ENCODE data around the gene PDZD11. TPM values are rescaled to one million over a fixed set of nuclear protein-coding genes. Genes with fewer than 3 reads are reported as not detected.

Gene PDZD11
- total RNA-seq, 1 experiment from 2014 or later: 29.6 TPM

DNA sequence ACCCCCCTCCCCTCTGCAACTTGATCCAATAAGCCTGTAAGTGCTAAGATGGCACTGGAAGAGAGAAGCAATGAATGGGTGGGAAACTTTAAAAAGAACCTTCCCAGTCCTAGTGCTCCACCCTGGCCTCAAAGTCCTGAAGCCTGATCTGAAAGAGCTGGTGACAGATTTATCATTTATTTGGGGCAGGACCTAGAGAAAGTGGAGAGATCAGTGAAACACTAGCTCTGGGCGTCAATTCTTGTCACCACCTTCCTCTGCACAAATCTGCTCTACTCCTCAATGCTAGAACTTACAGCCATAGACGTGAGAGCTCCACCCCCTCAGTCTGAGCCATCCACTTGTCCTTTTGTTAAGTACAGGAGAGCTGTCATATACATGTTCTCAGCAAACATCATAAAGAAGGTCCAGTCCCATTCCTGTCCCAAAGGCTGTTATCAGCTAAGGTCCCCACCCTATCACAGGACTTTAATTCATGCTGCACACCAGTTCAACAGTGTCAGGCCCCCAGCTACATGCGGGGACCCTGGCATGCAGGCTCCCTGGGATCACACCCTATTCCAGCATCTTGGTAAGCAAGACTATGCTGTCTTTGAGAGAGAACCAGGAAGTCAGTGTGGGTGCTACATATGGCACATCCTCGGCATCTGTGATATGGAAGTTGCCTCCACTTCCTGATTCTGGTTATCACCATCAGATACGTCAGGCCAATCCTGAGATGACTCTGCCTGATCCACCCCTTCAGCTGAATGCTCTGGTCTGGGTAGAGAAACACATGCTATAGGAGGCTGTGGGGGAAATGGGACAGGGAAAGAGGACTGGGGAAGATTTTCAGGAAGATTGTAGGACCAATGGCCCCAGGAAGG is 32.1 kb downstream of the PDZD11 start:
- intact Hi-C loops (cut with micrococcal nuclease): no loop called here
- no peak for DNase-seq (ENCODE audit: low read depth, low spot score)
- RAD21 ChIA-PET (ENCODE audit: low non-redundant PET in 1 of 2, low total read pairs in 2 of 2, uncharacterized antibody in 2 of 2, unreplicated experiment in 2 of 2): no interaction called here
- POLR2A ChIA-PET: no interaction called here
- Histone ChIP-seq H3K9me3 (ENCODE audit: control insufficient read depth in 1 of 2, insufficient read depth in 1 of 2, low read depth in 1 of 2, low read length in 2 of 2) (no peaks in the 10 kb centered on the region), H3K27me3 (ENCODE audit: insufficient read depth, low read length) (no peaks in the 10 kb centered on the region), H3K36me3 (ENCODE audit: control insufficient read depth in 1 of 2, insufficient read depth in 2 of 2, low read length in 2 of 2) (no peaks in the 10 kb centered on the region), H3K9ac (ENCODE audit: low read length) (no peak overlapping the region), H3K27ac (ENCODE audit: low read depth, low read length) (no peak overlapping the region), H3K4me1 (ENCODE audit: control insufficient read depth in 1 of 2, insufficient read depth in 2 of 2, low read length in 2 of 2) (peaks cover 16 to 41% of the 10 kb centered on the region in 2 experiments), H3K9me2 (ENCODE audit: insufficient read depth) (no peaks in the 10 kb centered on the region), H3K4me3 (replicated peaks in 1 of 2; ENCODE audit: low read depth in 1 of 2, low read length in 2 of 2) (no peak overlapping the region), H3K4me2 (ENCODE audit: low read length) (no peak overlapping the region), H2AFZ (ENCODE audit: low read depth, low read length, poor library complexity, severe bottlenecking) (no peak overlapping the region), H4K20me1 (ENCODE audit: insufficient read depth) (no peaks in the 10 kb centered on the region), H3K79me2 (ENCODE audit: insufficient read depth, low read length) (no peaks in the 10 kb centered on the region)
- TF ChIP-seq POLR2A (IDR thresholded peaks at IDR 0.05; ENCODE audit: borderline replicate concordance, extremely low read depth, insufficient read depth, insufficient read length) (no peak), SRF (IDR thresholded peaks at IDR 0.05; ENCODE audit: low read depth) (no peak), JUND (IDR thresholded peaks at IDR 0.05) (no peak), ELF1 (IDR thresholded peaks at IDR 0.05; ENCODE audit: borderline replicate concordance, low read depth) (no peak), CBX3 (IDR thresholded peaks at IDR 0.05; ENCODE audit: low read depth) (no peak), ZFX (IDR thresholded peaks at IDR 0.05) (no peak), YY1 (IDR thresholded peaks at IDR 0.05; ENCODE audit: extremely low read depth, insufficient replicate concordance, low read depth, low read length) (no peak), TCF7L2 (IDR thresholded peaks at IDR 0.05; ENCODE audit: borderline replicate concordance, extremely low read depth, insufficient read depth, insufficient read length) (no peak), CEBPB (IDR thresholded peaks at IDR 0.05; ENCODE audit: low read depth) (no peak)
- TF ChIP-seq, protein P1, sequence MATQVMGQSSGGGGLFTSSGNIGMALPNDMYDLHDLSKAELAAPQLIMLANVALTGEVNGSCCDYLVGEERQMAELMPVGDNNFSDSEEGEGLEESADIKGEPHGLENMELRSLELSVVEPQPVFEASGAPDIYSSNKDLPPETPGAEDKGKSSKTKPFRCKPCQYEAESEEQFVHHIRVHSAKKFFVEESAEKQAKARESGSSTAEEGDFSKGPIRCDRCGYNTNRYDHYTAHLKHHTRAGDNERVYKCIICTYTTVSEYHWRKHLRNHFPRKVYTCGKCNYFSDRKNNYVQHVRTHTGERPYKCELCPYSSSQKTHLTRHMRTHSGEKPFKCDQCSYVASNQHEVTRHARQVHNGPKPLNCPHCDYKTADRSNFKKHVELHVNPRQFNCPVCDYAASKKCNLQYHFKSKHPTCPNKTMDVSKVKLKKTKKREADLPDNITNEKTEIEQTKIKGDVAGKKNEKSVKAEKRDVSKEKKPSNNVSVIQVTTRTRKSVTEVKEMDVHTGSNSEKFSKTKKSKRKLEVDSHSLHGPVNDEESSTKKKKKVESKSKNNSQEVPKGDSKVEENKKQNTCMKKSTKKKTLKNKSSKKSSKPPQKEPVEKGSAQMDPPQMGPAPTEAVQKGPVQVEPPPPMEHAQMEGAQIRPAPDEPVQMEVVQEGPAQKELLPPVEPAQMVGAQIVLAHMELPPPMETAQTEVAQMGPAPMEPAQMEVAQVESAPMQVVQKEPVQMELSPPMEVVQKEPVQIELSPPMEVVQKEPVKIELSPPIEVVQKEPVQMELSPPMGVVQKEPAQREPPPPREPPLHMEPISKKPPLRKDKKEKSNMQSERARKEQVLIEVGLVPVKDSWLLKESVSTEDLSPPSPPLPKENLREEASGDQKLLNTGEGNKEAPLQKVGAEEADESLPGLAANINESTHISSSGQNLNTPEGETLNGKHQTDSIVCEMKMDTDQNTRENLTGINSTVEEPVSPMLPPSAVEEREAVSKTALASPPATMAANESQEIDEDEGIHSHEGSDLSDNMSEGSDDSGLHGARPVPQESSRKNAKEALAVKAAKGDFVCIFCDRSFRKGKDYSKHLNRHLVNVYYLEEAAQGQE (IDR thresholded peaks at IDR 0.05; ENCODE audit: low read depth): no peak
- TF ChIP-seq, protein P2, sequence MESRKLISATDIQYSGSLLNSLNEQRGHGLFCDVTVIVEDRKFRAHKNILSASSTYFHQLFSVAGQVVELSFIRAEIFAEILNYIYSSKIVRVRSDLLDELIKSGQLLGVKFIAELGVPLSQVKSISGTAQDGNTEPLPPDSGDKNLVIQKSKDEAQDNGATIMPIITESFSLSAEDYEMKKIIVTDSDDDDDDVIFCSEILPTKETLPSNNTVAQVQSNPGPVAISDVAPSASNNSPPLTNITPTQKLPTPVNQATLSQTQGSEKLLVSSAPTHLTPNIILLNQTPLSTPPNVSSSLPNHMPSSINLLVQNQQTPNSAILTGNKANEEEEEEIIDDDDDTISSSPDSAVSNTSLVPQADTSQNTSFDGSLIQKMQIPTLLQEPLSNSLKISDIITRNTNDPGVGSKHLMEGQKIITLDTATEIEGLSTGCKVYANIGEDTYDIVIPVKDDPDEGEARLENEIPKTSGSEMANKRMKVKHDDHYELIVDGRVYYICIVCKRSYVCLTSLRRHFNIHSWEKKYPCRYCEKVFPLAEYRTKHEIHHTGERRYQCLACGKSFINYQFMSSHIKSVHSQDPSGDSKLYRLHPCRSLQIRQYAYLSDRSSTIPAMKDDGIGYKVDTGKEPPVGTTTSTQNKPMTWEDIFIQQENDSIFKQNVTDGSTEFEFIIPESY (IDR thresholded peaks at IDR 0.05; ENCODE audit: extremely low read depth, insufficient replicate concordance, low read length): no peak
- TF ChIP-seq, protein P3, sequence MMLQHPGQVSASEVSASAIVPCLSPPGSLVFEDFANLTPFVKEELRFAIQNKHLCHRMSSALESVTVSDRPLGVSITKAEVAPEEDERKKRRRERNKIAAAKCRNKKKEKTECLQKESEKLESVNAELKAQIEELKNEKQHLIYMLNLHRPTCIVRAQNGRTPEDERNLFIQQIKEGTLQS (IDR thresholded peaks at IDR 0.05): no peak
- CTCF ChIA-PET: no interaction called here
- BruUV-seq (replicated peaks): no TSS peak
- ATAC-seq: no peak

Measured in HCT116 (cell line).